H1 (cell line): ENCODE measurements around the gene MMP24.

Source experiments
- CTCF ChIP-seq, 3 experiments: IDR thresholded peaks; 1 replicate in 2 of 3; 2 replicates in 1 of 3; pipeline versions ENCODE4 v1.5.1 to v1.6.1; 2011; ENCODE audit warnings: low read length in 3 of 3, mild to moderate bottlenecking in 3 of 3, inconsistent platforms in 2 of 3, low read depth in 1 of 3, moderate library complexity in 1 of 3; ENCODE audit not compliant: insufficient read depth in 1 of 3; ENCODE audit errors: control extremely low read depth in 1 of 3
- GTF2F1 ChIP-seq: IDR thresholded peaks from 2 replicates; pipeline ENCODE4 v1.6.1; 2012; ENCODE audit warnings: low read depth, low read length, improper control_type of control experiment, borderline replicate concordance
- POLR2A ChIP-seq, 2 experiments: IDR thresholded peaks; 1 replicate in 1 of 2; 2 replicates in 1 of 2; pipeline ENCODE4 v1.6.1; 2011; ENCODE audit warnings: low read depth in 2 of 2, low read length in 2 of 2, mild to moderate bottlenecking in 2 of 2; ENCODE audit errors: control extremely low read depth in 1 of 2
- ZNF274 ChIP-seq: IDR thresholded peaks from 2 replicates; pipeline ENCODE4 v1.7.0; 2012; ENCODE audit warnings: low read length, borderline replicate concordance; ENCODE audit errors: extremely low read depth

GRCh38 chr20:35292504-35293285, 66.2 kb downstream of the MMP24 start:
- TF ChIP-seq CTCF (IDR thresholded peaks at IDR 0.05; ENCODE audit: control extremely low read depth in 1 of 3, insufficient read depth in 1 of 3, low read depth in 1 of 3, low read length in 3 of 3) (no peak), POLR2A (IDR thresholded peaks at IDR 0.05; ENCODE audit: control extremely low read depth in 1 of 2, low read depth in 2 of 2, low read length in 2 of 2) (no peak), GTF2F1 (no peak), ZNF274 (no peak)
